NCI-H82 (cell line): ENCODE measurements around the gene CSNK1D.

ENCODE experiments used
- DNase-seq: peaks from one replicate; lab custom pipeline; 2025; lab: John Stamatoyannopoulos, UW

CSNK1D gene

GRCh38 chr17:82239401-82239925 is 34.0 kb downstream of the CSNK1D start:
- no peak for DNase-seq

DNA sequence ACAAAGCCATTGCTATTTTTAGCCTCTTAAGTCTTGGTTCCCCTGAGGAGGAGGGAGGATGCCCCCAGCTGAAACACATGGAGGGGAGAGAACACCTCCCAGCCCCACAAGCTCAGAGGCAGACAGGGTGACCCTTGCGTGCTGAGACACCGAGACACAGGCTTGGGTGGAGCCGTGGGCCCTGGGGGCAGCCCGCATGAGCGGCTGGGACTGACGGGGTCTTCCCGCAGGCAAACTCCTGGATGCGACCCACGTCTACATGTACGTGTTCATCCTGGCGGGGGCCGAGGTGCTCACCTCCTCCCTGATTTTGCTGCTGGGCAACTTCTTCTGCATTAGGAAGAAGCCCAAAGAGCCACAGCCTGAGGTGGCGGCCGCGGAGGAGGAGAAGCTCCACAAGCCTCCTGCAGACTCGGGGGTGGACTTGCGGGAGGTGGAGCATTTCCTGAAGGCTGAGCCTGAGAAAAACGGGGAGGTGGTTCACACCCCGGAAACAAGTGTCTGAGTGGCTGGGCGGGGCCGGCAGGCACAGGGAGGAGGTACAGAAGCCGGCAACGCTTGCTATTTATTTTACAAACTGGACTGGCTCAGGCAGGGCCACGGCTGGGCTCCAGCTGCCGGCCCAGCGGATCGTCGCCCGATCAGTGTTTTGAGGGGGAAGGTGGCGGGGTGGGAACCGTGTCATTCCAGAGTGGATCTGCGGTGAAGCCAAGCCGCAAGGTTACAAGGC is 34.9 kb downstream of the CSNK1D start:
- peak; percentile 32 for DNase-seq

DNA sequence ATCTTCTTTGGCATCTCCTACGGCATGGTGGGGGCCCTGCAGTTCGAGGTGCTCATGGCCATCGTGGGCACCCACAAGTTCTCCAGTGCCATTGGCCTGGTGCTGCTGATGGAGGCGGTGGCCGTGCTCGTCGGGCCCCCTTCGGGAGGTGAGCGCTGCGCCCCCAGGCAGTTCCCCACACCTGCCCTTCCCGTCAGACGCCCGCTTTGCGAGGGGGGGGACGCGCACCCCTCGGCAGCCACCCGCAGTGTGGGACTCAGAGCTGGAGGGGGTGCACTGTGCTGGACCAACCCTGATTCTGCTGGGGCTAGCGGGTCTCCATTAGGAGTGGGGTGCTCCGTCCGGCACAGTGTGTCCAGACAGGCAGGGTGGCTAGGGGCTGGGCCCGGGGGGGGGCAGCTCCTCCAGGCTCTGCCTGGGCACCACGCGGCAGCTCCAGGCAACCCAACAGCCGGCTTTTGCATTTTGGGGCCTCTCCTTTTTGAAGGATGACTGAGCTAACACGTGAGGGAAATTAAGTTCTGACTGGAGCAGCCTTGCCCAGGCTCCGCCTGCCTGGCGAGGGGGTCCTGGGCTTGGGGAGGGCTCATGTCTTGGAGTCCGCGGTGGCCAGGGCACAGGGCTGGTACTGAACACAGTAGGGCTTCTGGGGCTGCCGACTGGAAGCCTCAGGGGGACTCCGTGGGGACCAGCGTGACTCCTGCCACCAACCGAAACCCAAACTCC is 35.6 kb downstream of the CSNK1D start:
- DNase-seq: no peak

- DNase-seq: no peak
Measured at GRCh38 chr17:82237083-82237745, 36.3 kb downstream of the CSNK1D start.

- peak; percentile 70 for DNase-seq
Measured at GRCh38 chr17:82236142-82236971, 37.1 kb downstream of the CSNK1D start.

DNA sequence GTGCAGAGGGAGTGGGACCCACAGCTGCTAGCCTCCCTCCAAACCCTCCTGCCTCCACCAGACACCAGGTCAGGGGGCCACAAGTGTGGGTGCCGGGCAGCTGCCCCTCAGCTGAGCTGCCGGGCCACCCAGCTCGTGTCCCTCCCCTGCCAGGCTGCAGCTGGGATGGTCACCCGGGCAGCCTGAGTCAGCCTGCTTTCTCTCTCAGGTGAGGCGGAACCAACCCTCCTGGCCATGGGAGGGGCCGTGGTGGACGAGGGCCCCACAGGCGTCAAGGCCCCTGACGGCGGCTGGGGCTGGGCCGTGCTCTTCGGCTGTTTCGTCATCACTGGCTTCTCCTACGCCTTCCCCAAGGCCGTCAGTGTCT is 37.7 kb downstream of the CSNK1D start:
- no peak for DNase-seq

- no peak for DNase-seq
Measured at GRCh38 chr17:82235056-82235774, 38.3 kb downstream of the CSNK1D start.

- DNase-seq: no peak
Measured at GRCh38 chr17:82234211-82235055, 39.1 kb downstream of the CSNK1D start.

DNA sequence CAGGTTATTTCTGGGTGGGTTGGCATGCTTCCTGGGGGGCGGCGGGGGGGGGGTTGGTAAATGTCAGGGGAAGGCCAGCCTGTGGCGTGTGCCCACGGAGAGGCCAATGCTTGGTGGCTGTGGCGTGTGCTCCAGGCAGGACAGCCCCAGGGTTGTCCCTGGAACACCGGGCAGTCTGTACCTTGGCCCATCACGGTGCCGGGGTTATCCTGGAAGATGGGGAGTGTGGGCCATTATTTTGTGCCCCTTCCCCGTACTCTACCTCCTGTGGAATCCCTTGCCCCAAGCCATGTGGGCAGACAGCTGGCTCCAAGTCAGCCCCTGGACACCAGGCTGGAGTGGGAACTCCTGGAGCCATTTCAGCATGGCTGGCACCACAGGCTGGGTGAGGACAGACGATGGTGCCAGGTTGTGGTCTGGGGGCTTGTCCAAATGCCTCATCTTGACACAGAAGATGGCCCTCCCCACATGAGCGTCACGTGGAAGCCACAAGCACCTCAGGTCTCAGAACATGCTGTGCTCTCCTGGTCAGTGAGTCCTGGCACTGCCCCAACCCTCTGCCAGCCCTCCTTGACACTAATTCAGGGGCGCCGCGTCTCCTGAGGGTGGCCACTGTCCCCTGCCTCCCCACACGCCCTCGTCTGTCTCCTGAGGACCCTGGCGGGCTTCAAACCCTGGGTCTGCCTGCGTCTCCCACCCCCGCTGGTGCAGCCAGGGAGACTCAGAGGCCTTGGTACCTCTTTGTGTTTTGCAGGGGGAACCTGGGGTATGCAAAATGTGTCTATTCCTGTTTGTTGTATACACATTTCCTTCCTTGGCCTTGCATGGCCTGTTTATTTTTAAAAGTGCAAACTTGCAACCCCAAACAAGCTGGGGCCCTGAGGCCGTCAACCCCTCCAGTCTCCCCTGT is 40.4 kb downstream of the CSNK1D start:
- DNase-seq: no peak

DNA sequence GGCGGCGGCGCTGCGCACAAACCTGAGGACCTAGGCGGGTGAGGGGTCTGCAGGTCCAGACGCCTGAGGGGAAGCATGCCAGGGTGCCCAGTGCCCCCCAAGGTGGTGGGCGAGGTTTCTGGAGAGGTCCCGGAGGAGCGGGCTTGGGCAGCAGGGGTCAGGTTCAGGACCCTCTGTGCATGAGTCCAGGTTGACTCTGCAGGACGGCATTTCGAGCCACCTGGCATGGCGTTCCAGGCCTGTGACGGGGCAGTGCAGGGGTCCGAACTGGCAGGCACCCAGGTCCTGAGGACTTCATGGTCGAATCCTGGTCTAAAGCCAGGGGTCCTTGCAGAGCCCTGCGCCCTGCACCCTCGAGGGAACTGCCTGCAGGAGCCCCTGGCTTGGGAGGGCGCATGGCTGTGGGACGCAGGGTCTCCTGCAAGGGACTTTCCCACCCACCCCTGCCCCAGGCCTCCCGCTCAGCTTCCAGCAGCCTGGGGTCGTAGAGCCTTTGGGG is 41.1 kb downstream of the CSNK1D start:
- no peak for DNase-seq

DNA sequence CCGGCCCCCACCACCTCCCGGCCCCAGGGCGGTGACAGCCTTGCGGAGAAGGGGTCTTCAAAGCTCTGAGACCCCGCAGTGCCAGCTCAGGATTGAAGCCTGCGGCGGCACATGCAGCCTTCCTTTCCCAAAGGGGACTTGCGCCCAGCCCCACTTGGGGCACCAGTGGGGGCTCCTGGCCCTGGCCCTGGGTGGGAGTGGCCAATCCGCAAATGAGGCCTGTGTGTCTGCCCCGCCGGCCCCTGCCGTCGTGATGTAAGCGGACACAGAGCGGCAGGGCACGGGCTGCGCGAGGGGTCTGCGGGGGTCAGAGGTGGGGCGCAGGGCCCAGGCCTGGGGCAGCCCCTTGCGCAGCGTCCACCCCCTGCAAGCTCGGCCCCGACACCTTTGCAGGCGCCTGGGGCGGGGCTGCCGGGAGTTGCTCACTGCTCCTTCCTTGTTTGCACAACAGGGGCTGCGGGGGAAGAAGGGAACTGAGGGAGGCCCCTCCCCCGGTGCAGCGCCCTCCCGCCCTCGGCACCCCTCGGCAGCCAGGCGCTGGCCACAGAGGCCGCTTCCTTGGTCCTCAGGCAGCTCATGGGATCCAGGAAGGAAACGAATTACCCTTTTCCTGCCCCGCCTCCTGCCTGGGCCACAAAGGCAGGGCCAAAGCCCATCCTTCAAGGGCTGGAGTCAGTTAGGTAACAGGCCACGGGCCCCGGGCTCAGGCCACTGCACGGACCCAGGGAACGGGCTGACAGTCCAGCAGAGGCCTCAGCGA is 41.8 kb downstream of the CSNK1D start:
- DNase-seq: no peak

GRCh38 chr17:82231312-82231561 is 42.3 kb downstream of the CSNK1D start:
- DNase-seq: no peak

GRCh38 chr17:82230609-82231311 is 42.7 kb downstream of the CSNK1D start:
- DNase-seq: peak; percentile 60

DNA sequence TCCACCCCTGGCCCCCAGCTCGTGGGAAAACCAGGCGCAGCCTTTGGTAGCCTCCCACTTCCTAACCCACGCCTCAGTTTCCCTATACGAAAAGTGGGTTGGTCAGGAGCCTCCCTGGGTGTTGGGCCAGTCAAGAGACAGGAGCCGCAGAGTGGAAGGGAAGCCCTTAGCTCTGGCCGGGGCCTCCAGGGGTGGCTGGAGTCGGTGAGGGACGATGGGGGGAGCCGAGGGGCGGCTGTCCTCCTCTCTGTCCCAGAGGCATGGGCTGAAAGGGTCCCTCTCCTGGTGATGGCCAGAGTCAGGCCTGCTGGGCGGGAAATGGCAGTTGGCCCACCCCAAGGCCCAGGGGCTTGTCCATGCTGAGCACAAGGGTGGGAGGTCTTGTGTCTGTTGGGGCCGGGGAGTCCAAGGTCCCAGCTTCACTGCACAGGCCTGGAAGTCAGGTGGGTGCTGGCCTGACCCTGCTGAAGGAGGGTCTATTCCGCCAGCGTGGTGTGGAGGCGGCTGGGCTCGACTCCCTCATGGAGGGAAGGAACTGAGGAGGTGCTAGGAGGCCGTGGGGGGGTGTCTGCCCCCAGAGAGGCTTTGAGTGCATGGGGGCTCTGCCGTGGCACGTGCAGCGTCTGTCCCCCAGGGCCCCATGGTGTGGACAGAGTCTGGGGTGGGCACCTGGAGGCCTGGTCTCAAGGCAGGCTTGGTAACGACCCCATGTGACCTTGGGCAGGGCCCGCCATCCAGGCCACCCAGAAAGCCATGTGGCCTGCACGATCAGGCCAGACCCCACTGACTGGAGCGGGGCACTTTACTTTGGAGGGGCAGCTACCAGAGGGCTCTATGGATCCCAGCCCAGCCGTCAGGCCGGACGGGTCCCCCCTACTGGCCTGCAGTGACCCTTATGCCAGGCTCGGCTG is 43.5 kb downstream of the CSNK1D start:
- DNase-seq: no peak

DNA sequence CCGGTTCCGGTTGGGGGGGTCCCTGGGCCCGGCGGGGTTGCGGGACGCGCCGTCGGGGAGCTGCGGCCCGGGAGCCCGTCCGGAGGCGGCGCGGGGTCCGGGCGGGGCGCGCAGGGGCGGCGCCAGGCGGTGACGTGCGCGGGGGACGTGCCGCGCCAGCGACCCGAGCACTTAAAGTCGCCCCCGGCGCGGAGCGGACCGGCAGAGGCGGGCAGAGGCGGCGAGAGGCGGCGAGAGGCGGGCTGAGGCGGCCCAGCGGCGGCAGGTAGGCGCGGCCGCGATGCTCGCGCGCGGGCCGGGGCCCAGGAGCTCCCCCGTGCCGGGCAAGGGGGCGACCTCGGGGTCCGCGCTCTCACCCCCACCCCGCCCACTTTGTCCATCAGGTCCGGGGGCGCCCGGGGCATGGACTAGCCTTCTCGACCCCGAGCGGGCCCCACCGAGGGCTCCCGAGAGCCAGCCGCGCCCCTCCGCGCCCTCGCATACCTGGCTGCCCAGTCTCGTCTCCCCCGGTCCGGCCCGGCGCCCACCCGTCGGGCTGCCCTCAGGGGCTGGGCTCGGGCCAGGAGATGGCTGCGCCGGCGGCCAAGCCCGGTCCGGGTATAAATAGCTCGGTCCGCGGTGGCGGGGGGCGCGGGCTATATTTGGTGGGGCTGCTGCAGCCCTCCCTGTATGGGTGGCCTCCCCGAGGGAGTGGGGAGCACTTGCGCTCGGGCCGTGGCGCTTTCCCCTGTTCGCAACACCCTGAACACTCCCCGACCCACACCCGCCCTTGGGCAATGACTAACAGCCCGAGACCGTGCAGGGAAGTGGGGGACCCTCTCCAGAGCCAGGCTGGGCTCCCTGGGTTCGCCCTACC is 44.4 kb downstream of the CSNK1D start, which contains the start of gene SLC16A3:
TSS of gene SLC16A3 (plus strand) at position 201 of the 856 bp plus-strand sequence. CDS start 6,967 bp downstream, outside the sequence.
- DNase-seq: peak; percentile 61
